SK-N-SH treated with all-trans-retinoic acid at 6 μM for 48 hours (cell line): ENCODE measurements around the gene COL4A1.

Source experiments
- ARNTL ChIP-seq: fragments of 450-650 bp; formaldehyde crosslinking; IDR thresholded peaks from 2 replicates; pipeline ENCODE4 v1.5.0; 2020; ENCODE audit warnings: low read depth, mild to moderate bottlenecking, moderate library complexity, borderline replicate concordance
- BACH2 ChIP-seq: fragments of 250-450 bp; sonication (Bioruptor Pico); IDR thresholded peaks from 2 replicates; pipeline ENCODE4 v1.9.0; 2021; ENCODE audit warnings: mild to moderate bottlenecking, borderline replicate concordance
- CREB5 ChIP-seq: fragments of 250-450 bp; sonication (Bioruptor Pico); IDR thresholded peaks from 2 replicates; pipeline ENCODE4 v1.5.1; 2020; ENCODE audit warnings: low read depth, mild to moderate bottlenecking, moderate library complexity
- CSDC2 ChIP-seq: fragments of 250-450 bp; sonication (Bioruptor Pico); IDR thresholded peaks from 2 replicates; pipeline ENCODE4 v1.5.0; 2020; ENCODE audit warnings: mild to moderate bottlenecking, moderate library complexity
- CSRNP3 ChIP-seq: fragments of 250-450 bp; sonication (Bioruptor Pico); IDR thresholded peaks from 2 replicates; pipeline ENCODE4 v1.5.1; 2021; ENCODE audit warnings: mild to moderate bottlenecking, moderate library complexity
- ISL1 ChIP-seq: fragments of 250-450 bp; sonication (Bioruptor Pico); IDR thresholded peaks from 2 replicates; pipeline ENCODE4 v2.1.2; 2022; ENCODE audit warnings: mild to moderate bottlenecking, moderate library complexity
- PATZ1 ChIP-seq: fragments of 250-450 bp; sonication (Bioruptor Pico); IDR thresholded peaks from 2 replicates; pipeline ENCODE4 v1.8.0; 2020; ENCODE audit warnings: mild to moderate bottlenecking, moderate library complexity, borderline replicate concordance
- RARB ChIP-seq: fragments of 250-450 bp; sonication (Bioruptor Pico); IDR thresholded peaks from 2 replicates; pipeline ENCODE4 v1.8.0; 2021; ENCODE audit warnings: mild to moderate bottlenecking, moderate library complexity
- TSHZ2 ChIP-seq: fragments of 250-450 bp; sonication (Bioruptor Pico); IDR thresholded peaks from 2 replicates; pipeline ENCODE4 v1.5.0; 2020; ENCODE audit warnings: mild to moderate bottlenecking, moderate library complexity
- ZC3H10 ChIP-seq: fragments of 250-450 bp; sonication (Bioruptor Pico); IDR thresholded peaks from 2 replicates; pipeline ENCODE4 v1.5.1; 2021; ENCODE audit warnings: mild to moderate bottlenecking, moderate library complexity
- ZFP3 ChIP-seq: fragments of 250-450 bp; sonication (Bioruptor Pico); IDR thresholded peaks from 2 replicates; pipeline ENCODE4 v1.5.0; 2020; ENCODE audit warnings: mild to moderate bottlenecking, moderate library complexity
- ZNF565 ChIP-seq: fragments of 450-650 bp; formaldehyde crosslinking; conservative IDR thresholded peaks from 2 replicates; pipeline ENCODE4 v1.5.0; 2020; ENCODE audit warnings: low read depth, mild to moderate bottlenecking, moderate library complexity
- ZNF70 ChIP-seq: fragments of 450-650 bp; formaldehyde crosslinking; IDR thresholded peaks from 2 replicates; pipeline ENCODE4 v1.5.0; 2020; ENCODE audit warnings: mild to moderate bottlenecking, moderate library complexity
- ZNF8 ChIP-seq: fragments of 450-650 bp; formaldehyde crosslinking; IDR thresholded peaks from 2 replicates; pipeline ENCODE4 v1.5.0; 2020; ENCODE audit warnings: mild to moderate bottlenecking, moderate library complexity

GRCh38 chr13:110320645-110321044, 13.7 kb upstream of the COL4A1 start:
- TF ChIP-seq BACH2 = no peak
- TF ChIP-seq ISL1 (CRISPR knock-in tag) = no peak
- no peak for TF ChIP-seq CREB5 (CRISPR knock-in tag)
- TF ChIP-seq ARNTL (CRISPR knock-in tag) = no peak
- no peak for TF ChIP-seq CSRNP3 (CRISPR knock-in tag)
- no peak for TF ChIP-seq ZNF565 (CRISPR knock-in tag)
- TF ChIP-seq ZFP3 (CRISPR knock-in tag) = no peak
- no peak for TF ChIP-seq PATZ1 (CRISPR knock-in tag)
- no peak for TF ChIP-seq ZNF8
- TF ChIP-seq TSHZ2 (CRISPR knock-in tag) = no peak
- TF ChIP-seq RARB (CRISPR knock-in tag) = no peak
- no peak for TF ChIP-seq CSDC2 (CRISPR knock-in tag)
- no peak for TF ChIP-seq ZNF70 (CRISPR knock-in tag)
- no peak for TF ChIP-seq ZC3H10 (CRISPR knock-in tag)
